NT2/D1 (cell line): ENCODE data around the gene ABCA3.
"Not testable (repeated sequence)": the region's sequence is repeated elsewhere in the genome, so short reads cannot be mapped to it uniquely, and the experiment has no call there.

ENCODE experiments used
- DNase-seq: peaks from one replicate; pipeline ENCODE4 v3.0.0-alpha.2; 2011; ENCODE audit warnings: low read depth, low spot score
- H3K27me3 ChIP-seq: 2 replicates; pipeline ENCODE4 v1.6.0; 2011; ENCODE audit warnings: mild to moderate bottlenecking; ENCODE audit not compliant: insufficient read length, insufficient read depth
- H3K36me3 ChIP-seq: 2 replicates; pipeline ENCODE4 v1.6.1; 2011; ENCODE audit warnings: mild to moderate bottlenecking, low read length, mixed read lengths; ENCODE audit not compliant: insufficient read depth, insufficient read length
- H3K4me1 ChIP-seq: 2 replicates; pipeline ENCODE4 v1.5.1; 2011; ENCODE audit not compliant: insufficient read depth, insufficient read length
- H3K4me3 ChIP-seq: 2 replicates; pipeline ENCODE4 v1.5.1; 2011; ENCODE audit warnings: low read depth; ENCODE audit not compliant: insufficient read length
- H3K9ac ChIP-seq: 2 replicates; pipeline ENCODE4 v1.6.0; 2011; ENCODE audit warnings: low read depth; ENCODE audit not compliant: insufficient read length
- H3K9me3 ChIP-seq: 2 replicates; pipeline ENCODE4 v1.5.1; 2011; ENCODE audit warnings: mild to moderate bottlenecking, low read length; ENCODE audit not compliant: insufficient read depth
- SUZ12 ChIP-seq: IDR thresholded peaks from 2 replicates; pipeline ENCODE4 v1.6.1; 2011; ENCODE audit not compliant: insufficient read length, insufficient read depth; ENCODE audit errors: extremely low read depth
- YY1 ChIP-seq: IDR thresholded peaks from 2 replicates; pipeline ENCODE4 v1.6.1; 2011; ENCODE audit not compliant: insufficient read length, insufficient read depth
- ZNF274 ChIP-seq: IDR thresholded peaks from 2 replicates; pipeline ENCODE4 v1.6.1; 2011; ENCODE audit warnings: mild to moderate bottlenecking, low read depth, low read length

Gene ABCA3

DNA sequence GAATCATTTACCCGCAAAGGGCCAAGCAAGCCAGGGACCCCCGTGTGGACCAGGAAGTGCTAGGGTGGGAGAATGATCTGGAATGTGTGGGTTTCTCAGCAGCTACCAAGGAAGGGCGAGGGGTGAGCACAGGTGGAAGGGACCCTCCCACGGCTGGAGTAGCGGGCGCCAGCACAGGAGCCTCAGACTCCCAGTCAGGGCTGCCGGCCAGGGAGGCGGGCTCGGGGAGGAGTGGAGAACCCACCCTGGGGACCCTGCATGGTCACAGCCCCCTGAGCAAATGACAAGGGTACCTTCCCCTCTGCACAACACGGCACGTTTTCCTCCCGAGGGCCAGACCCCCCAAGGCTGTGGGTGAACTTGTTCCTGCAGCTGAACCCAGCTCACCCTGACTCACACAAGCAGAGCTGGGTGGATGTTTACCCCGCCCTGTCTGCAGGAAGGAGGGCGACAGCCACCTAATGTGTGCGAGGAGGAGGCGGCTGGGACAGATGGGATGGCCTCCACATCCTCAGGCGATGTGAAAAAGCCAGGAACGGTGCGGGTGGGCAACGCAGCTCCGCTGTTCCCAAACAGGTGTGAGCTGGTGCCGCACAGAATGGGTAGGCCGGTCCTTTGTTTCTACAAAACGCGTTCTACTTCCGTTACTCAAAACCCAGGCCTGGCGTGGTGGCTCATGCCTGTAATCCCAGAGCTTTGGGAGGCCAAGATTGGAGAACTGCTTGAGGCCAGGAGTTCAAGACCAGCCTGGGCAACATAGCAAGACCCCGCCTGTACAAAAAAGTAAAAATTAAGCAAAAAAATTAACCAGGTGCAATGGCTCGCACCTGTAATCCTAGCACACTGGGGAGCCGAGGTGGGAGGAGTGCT lies 95.4 kb downstream of the ABCA3 start:
- Histone ChIP-seq H3K36me3 (peaks cover 73% of the 10 kb centered on the region), H3K4me3 (no peak overlapping the region), H3K9me3 (no peaks in the 10 kb centered on the region), H3K4me1 (peaks cover 3% of the 10 kb centered on the region), H3K9ac (no peak overlapping the region), H3K27me3 (no peaks in the 10 kb centered on the region)
- DNase-seq = no peak
- TF ChIP-seq ZNF274 (no peak), SUZ12 (no peak), YY1 (no peak)

DNA sequence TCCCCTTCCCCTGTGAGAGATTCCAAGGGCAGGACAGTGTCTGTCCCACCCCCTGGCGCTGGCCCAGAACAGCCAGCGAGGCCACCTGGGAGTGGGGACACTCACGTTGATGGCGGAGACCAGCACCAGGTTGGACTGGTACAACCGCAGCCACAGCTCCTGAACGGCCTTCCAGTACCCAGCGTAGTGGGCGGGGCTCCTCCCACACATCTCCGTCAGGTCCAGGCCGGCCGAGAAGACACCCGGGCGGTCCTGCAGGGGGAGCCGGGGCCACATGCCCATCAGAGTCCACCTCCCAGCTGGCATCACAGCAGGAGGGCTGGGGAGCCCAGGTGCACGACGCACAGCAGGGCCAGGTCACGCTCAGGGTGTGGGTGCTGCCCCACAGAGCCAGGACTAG lies 96.2 kb downstream of the ABCA3 start:
- no peak for DNase-seq
- TF ChIP-seq SUZ12 = no peak
- TF ChIP-seq YY1 = no peak
- TF ChIP-seq ZNF274 = no peak
- no peaks in the 10 kb centered on the region for H3K27me3 ChIP-seq
- peaks cover 78% of the 10 kb centered on the region for H3K36me3 ChIP-seq
- no peaks in the 10 kb centered on the region for H3K9me3 ChIP-seq
- no peak overlapping the region for H3K9ac ChIP-seq
- H3K4me3 ChIP-seq = no peak overlapping the region
- peaks cover 3% of the 10 kb centered on the region for H3K4me1 ChIP-seq

DNA sequence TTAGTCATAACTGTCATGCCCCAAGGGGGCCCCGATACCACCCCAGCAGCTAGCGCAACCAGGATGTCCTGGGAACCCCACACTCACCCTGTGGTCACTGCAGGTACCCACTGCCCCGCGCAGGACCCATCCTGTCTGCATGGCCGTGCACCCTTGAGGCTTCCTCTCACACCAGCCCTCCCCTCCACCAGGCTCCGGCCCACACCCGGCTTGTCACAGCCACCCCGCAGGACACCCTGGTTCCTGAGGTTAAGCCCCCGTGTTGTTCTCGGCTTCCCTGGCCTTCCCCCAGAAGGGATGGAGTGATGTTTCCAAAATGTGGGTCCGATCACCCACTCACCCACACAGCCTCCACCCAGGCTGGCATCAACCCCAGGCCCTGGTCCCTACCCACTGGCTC lies 96.7 kb downstream of the ABCA3 start:
- H3K4me1 ChIP-seq = peaks cover 3% of the 10 kb centered on the region
- TF ChIP-seq SUZ12 (no peak), YY1 (no peak), ZNF274 (no peak)
- H3K4me3 ChIP-seq = no peak overlapping the region
- no peak for DNase-seq
- H3K27me3 ChIP-seq = no peaks in the 10 kb centered on the region
- H3K9ac ChIP-seq = no peak overlapping the region
- peaks cover 78% of the 10 kb centered on the region for H3K36me3 ChIP-seq
- no peaks in the 10 kb centered on the region for H3K9me3 ChIP-seq

DNA sequence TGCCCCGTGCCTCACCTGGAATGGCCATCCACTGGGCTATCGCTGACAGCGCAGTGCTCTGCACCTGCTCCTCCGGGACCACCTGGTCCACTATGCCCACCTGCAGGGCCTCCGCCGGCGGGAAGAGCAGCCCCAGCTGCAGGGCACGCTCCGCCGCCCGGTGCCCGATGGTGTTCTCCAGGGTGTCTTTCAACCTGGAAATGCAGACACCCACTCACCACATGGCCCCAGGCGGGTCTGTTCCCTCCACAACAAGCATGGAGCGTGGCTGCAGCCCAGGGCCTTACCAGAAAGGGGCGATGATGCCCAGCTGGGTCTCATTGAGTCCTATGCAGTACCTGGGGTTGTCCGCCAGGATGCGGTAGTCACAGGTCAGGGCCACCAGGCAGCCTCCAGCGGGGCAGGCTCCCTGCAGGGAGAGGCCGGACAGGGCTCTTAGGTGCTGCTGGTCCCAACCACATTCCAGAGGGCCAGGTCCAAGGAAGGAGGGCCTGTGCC lies 97.4 kb downstream of the ABCA3 start:
- H3K9me3 ChIP-seq = no peaks in the 10 kb centered on the region
- H3K9ac ChIP-seq = no peak overlapping the region
- H3K4me3 ChIP-seq = no peak overlapping the region
- H3K27me3 ChIP-seq = no peaks in the 10 kb centered on the region
- TF ChIP-seq YY1 (no peak), ZNF274 (no peak), SUZ12 (no peak)
- H3K4me1 ChIP-seq = peaks cover 8% of the 10 kb centered on the region
- DNase-seq = no peak
- peaks cover 77% of the 10 kb centered on the region for H3K36me3 ChIP-seq

DNA sequence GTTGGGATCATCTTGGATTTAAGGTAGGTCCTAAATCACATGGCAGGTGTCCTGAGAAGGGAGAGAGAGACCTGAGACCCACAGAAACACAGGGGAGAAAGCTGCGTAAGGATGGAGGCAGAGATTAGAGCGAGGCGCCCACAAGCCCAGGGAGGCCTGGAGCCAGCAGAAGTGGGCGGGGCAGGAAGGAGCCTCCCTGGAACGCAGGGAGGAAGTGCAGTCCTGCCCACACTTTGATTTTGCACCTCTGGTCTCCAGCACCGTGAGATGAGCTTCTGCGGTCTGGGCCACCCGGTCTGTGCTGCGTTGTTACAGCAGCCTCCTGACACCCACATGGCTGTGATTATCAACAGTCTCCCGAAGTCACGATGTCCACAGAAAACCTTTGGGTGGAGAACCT lies 97.9 kb downstream of the ABCA3 start:
- Histone ChIP-seq H3K36me3 (peaks cover 76% of the 10 kb centered on the region), H3K4me3 (no peak overlapping the region), H3K4me1 (peaks cover 8% of the 10 kb centered on the region), H3K27me3 (no peaks in the 10 kb centered on the region), H3K9ac (no peak overlapping the region), H3K9me3 (no peaks in the 10 kb centered on the region)
- TF ChIP-seq ZNF274 = no peak
- TF ChIP-seq SUZ12 = no peak
- TF ChIP-seq YY1 = no peak
- DNase-seq = no peak

DNA sequence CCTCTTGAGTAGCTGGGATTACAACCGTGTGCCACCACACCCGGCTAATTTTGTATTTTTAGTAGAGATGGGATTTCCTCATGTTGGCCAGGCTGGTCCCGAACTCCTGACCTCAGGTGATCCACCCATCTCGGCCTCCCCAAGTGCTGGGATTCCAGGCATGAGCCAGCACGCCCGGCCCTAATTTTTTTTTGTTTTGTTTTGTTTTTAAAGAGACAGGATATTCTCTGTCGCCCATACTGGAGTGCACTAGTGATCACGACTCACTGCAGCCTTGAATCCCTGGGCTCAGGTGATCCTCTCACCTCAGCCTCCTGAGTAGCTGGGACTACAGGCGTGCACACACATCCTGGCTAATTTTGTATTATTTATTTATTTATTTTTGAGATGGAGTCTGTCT lies 100.2 kb downstream of the ABCA3 start:
- not testable (repeated sequence) for H3K9ac ChIP-seq, H3K9me3 ChIP-seq, H3K4me3 ChIP-seq, DNase-seq, H3K27me3 ChIP-seq
- Histone ChIP-seq H3K36me3 (peaks cover 71% of the 10 kb centered on the region), H3K4me1 (peaks cover 19% of the 10 kb centered on the region)

DNA sequence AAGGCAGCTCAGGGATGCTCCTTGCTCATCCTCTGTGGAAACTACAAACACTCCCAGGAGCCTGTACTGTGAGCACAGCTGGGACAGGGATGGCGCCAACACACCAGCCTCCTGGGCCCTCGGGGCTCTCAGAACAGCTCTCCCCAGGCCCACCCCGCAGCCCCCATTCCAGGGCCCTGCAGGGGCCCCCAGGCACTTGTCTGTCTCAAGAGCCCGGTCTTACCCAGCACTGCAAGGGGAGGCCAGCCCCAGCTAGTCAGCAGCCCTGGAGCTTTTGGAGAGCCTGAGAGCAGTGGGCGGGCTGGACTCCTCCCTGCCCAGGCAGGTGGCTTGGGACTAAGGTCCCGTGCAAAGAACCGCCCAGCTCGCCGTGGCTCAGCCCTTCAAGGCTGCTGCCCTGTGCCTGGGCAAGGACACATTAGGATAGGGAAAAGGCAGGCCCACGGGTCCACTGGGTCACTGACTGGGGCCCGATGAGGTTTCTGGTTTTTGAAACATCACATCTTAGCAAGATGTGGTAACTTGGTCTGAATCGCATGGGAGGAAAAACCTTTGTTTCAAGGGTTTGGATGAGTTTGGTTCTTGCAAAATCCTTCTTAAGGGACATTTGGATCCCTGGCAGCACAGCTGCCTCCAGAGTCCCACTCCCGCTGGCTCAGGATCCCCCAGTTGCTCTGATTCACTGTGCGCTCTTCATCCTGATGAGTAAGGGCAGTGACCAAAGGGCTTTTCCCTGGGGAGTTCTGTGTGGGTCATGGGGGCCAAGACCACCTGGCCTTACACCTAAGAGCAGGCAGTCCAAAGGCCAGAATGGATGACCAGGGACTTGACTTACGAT lies 101.5 kb downstream of the ABCA3 start:
- Histone ChIP-seq H3K27me3 (no peaks in the 10 kb centered on the region), H3K9me3 (no peaks in the 10 kb centered on the region), H3K9ac (no peak overlapping the region), H3K4me1 (peaks cover 26% of the 10 kb centered on the region), H3K36me3 (peaks cover 71% of the 10 kb centered on the region), H3K4me3 (no peak overlapping the region)
- TF ChIP-seq SUZ12 = no peak
- TF ChIP-seq ZNF274 = no peak
- no peak for DNase-seq
